ENCODE measurements around the gene SLC49A4. TPM values are rescaled to one million over a fixed set of nuclear protein-coding genes. Genes with fewer than 3 reads are reported as not detected.

The SLC49A4 gene
- total RNA-seq, 4 donors from 2014 or later = 21.2 to 25.7 (median 24.1) TPM

- Histone ChIP-seq H3K9me3 (no peaks in the 10 kb centered on the region), H3K36me3 (no peaks in the 10 kb centered on the region), H3K27me3 (peaks cover 0 to 38% (median 18%) of the 10 kb centered on the region in 4 donors), H3K27ac (replicated peaks in 1 of 4) (no peak overlapping the region), H3K4me3 (no peak overlapping the region), H3K4me1 (peaks cover 0 to 17% (median 13%) of the 10 kb centered on the region in 4 donors)
- TF ChIP-seq POLR2AphosphoS5 (IDR thresholded peaks at IDR 0.05) (no peak), POLR2A (IDR thresholded peaks at IDR 0.05; ENCODE audit: low read depth) (no peak), EP300 (IDR thresholded peaks at IDR 0.05) (no peak)
- TF ChIP-seq, protein P1, sequence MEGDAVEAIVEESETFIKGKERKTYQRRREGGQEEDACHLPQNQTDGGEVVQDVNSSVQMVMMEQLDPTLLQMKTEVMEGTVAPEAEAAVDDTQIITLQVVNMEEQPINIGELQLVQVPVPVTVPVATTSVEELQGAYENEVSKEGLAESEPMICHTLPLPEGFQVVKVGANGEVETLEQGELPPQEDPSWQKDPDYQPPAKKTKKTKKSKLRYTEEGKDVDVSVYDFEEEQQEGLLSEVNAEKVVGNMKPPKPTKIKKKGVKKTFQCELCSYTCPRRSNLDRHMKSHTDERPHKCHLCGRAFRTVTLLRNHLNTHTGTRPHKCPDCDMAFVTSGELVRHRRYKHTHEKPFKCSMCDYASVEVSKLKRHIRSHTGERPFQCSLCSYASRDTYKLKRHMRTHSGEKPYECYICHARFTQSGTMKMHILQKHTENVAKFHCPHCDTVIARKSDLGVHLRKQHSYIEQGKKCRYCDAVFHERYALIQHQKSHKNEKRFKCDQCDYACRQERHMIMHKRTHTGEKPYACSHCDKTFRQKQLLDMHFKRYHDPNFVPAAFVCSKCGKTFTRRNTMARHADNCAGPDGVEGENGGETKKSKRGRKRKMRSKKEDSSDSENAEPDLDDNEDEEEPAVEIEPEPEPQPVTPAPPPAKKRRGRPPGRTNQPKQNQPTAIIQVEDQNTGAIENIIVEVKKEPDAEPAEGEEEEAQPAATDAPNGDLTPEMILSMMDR (IDR thresholded peaks at IDR 0.05) = no peak
- intact Hi-C loops (cut with DNase I) = no loop called here
- DNase-seq (ENCODE audit: extremely low spot score) = no peak
- WGBS = 95% methylated on average over 4 of the region's 4 CpGs
Observed at GRCh38 chr3:122917412-122917811, 122.5 kb downstream of the SLC49A4 start.

GRCh38 chr3:122918576-122919290, 123.9 kb downstream of the SLC49A4 start:
- peaks cover 0 to 38% (median 13%) of the 10 kb centered on the region in 4 donors for H3K27me3 ChIP-seq
- no peaks in the 10 kb centered on the region for H3K9me3 ChIP-seq
- WGBS = 49% methylated on average over 5 of the region's 5 CpGs
- no peaks in the 10 kb centered on the region for H3K36me3 ChIP-seq
- H3K4me1 ChIP-seq = peaks cover 0 to 11% (median 10%) of the 10 kb centered on the region in 4 donors
- DNase-seq (ENCODE audit: extremely low spot score) = no peak
- no peak overlapping the region for H3K4me3 ChIP-seq
- H3K27ac ChIP-seq (replicated peaks in 1 of 4) = no peak overlapping the region
- no peak for TF ChIP-seq POLR2A (IDR thresholded peaks at IDR 0.05; ENCODE audit: low read depth)
- TF ChIP-seq EP300 (IDR thresholded peaks at IDR 0.05) = no peak
- TF ChIP-seq POLR2AphosphoS5 (IDR thresholded peaks at IDR 0.05) = no peak
- intact Hi-C loops (cut with DNase I) = no loop called here

DNA sequence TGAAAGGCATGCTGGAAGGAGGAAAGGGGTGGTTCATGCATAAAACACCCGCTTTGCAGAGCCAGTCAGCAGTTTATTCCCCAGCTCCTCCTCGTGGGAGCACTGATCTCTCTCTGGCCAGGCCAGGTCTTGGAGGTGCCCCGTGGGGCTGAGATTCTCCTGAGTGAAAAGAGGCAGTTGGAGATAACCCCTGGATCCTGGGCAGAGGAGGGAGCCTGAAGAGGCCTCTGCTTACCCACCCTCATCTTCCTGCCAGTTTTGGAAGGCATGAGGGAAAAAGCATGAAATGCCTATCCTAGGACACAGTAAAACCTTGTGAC, 124.4 kb downstream of the SLC49A4 start:
- peaks cover 0 to 11% (median 10%) of the 10 kb centered on the region in 4 donors for H3K4me1 ChIP-seq
- no peak overlapping the region for H3K4me3 ChIP-seq
- intact Hi-C loops (cut with DNase I) = no loop called here
- H3K27me3 ChIP-seq = peaks cover 0 to 38% (median 13%) of the 10 kb centered on the region in 4 donors
- H3K27ac ChIP-seq (replicated peaks in 1 of 4) = no peak overlapping the region
- TF ChIP-seq, protein P1 (IDR thresholded peaks at IDR 0.05) = no peak
- no peak for TF ChIP-seq POLR2A (IDR thresholded peaks at IDR 0.05; ENCODE audit: low read depth)
- no peak for TF ChIP-seq POLR2AphosphoS5 (IDR thresholded peaks at IDR 0.05)
- TF ChIP-seq EP300 (IDR thresholded peaks at IDR 0.05) = no peak
- 61% methylated on average over 3 of the region's 3 CpGs for WGBS
- DNase-seq (ENCODE audit: extremely low spot score) = no peak
- no peaks in the 10 kb centered on the region for H3K9me3 ChIP-seq
- H3K36me3 ChIP-seq = no peaks in the 10 kb centered on the region

- Histone ChIP-seq H3K4me3 (no peak overlapping the region), H3K27me3 (peaks cover 0 to 37% (median 13%) of the 10 kb centered on the region in 4 donors), H3K36me3 (no peaks in the 10 kb centered on the region), H3K27ac (replicated peaks in 1 of 4) (no peak overlapping the region), H3K4me1 (peaks cover 0 to 11% (median 10%) of the 10 kb centered on the region in 4 donors), H3K9me3 (no peaks in the 10 kb centered on the region)
- WGBS = 70% methylated on average over 6 of the region's 6 CpGs
- no peak for TF ChIP-seq POLR2AphosphoS5 (IDR thresholded peaks at IDR 0.05)
- TF ChIP-seq EP300 (IDR thresholded peaks at IDR 0.05) = no peak
- TF ChIP-seq, protein P1 (IDR thresholded peaks at IDR 0.05) = no peak
- TF ChIP-seq POLR2A (IDR thresholded peaks at IDR 0.05; ENCODE audit: low read depth) = no peak
- intact Hi-C loops (cut with DNase I) = loop anchor here (10.0 kb wide), 1 partner anchor 224 kb away; no protein-coding TSS in a partner anchor
- DNase-seq (ENCODE audit: extremely low spot score) = no peak
Observed at GRCh38 chr3:122920986-122921385, 126.1 kb downstream of the SLC49A4 start.

- H3K4me3 ChIP-seq = peak overlapping the region; percentile 5 to 25 (median 24)
Observed at GRCh38 chr3:122921791-122922651, 127.2 kb downstream of the SLC49A4 start.

More at GRCh38 chr3:122921791-122922651, 127.2 kb downstream of the SLC49A4 start:
- peaks cover 0 to 37% (median 13%) of the 10 kb centered on the region in 4 donors for H3K27me3 ChIP-seq
- no peak overlapping the region for H3K27ac ChIP-seq (replicated peaks in 1 of 4)
- H3K36me3 ChIP-seq = no peaks in the 10 kb centered on the region
- intact Hi-C loops (cut with DNase I) = loop anchor here (10.0 kb wide), 1 partner anchor 223 kb away; no protein-coding TSS in a partner anchor
- H3K4me1 ChIP-seq = peaks cover 0 to 11% (median 10%) of the 10 kb centered on the region in 4 donors
- no peaks in the 10 kb centered on the region for H3K9me3 ChIP-seq
- no peak for DNase-seq (ENCODE audit: extremely low spot score)
- TF ChIP-seq POLR2A (IDR thresholded peaks at IDR 0.05; ENCODE audit: low read depth) (no peak), EP300 (IDR thresholded peaks at IDR 0.05) (no peak), POLR2AphosphoS5 (IDR thresholded peaks at IDR 0.05) (no peak)
- TF ChIP-seq, protein P1 (IDR thresholded peaks at IDR 0.05) = no peak
- WGBS = 41% methylated on average over 41 of the region's 68 CpGs
